Heart left ventricle (tissue), 13 donors: ENCODE data around the gene CEACAM21.

Source experiments
- CTCF ChIP-seq, 12 donors: fragments of 200-600 bp; sonication (generic) in 4 of 12; IDR thresholded peaks; one replicate each; pipeline versions ENCODE4 v1.5.0 to v1.8.0; 2018 to 2022; ENCODE audit warnings: antibody characterized with exemption in 12 of 12, mild to moderate bottlenecking in 5 of 12
- POLR2A ChIP-seq, 2 donors: fragments of 450-650 bp; IDR thresholded peaks; one replicate each; pipeline ENCODE4 v1.6.1; 2017; ENCODE audit warnings: antibody characterized with exemption in 2 of 2, mild to moderate bottlenecking in 2 of 2, moderate library complexity in 2 of 2
- donor health status: ischemic (EF 13 %, LVEDD 7.1; RV severe dilation, severe dysfunction).
- donor health status: DM: no; HTN: yes; CAD: no.
- donor health status: DM: no; HTN: no; CAD: no.
- donor health status: ischemic (EF 25% LVEDD 6.9; RV normal size, moderate dysfunction).
- donor health status: ischemic (EF 25% LVEDD 5.7; RV mildly dilated, moderate dysfunction).
- donor health status: ischemic (EF 35%, LVEDD 5.7; RV mildly dilated, moderate dysfunction).
- donor health status: nonischemic (EF 11% LVEDD 7.7; RV severe dilation, severe dysfunction).
- donor health status: DM: yes; HTN: yes; CAD: no.
- donor health status: PGD.
- donor health status: ischemic (EF 29% LVEDD 5.4; RV normal size, mild dysfunction).
- donor health status: nonischemic (EF 23%, LVEDD 6.1; RV moderate dilation, normal function).

- TF ChIP-seq CTCF (IDR thresholded peaks at IDR 0.05) = peak; percentile 44 to 78 (median 64)
- TF ChIP-seq POLR2A (IDR thresholded peaks at IDR 0.05) = no peak
Measured at GRCh38 chr19:41541990-41542584, 33.9 kb upstream of the CEACAM21 start.
